NCI-H460 (cell line): ENCODE results near the gene U2AF1. TPM values are rescaled to one million over a fixed set of nuclear protein-coding genes. Genes with fewer than 3 reads are reported as not detected.
"Not testable (repeated sequence)": the region's sequence is repeated elsewhere in the genome, so short reads cannot be mapped to it uniquely, and the experiment has no call there.

Source experiments
- DNase-seq: peaks from one replicate; pipeline ENCODE4 v3.0.0-alpha.2; 2016; ENCODE audit warnings: low read depth; ENCODE audit errors: extremely low read depth
- polyA plus RNA-seq: library from polyadenylated mRNA; depleted of rRNA; stranded (reverse); fragments of >200 nt; gene quantifications from 2 replicates; pipeline ENCODE4 v1.2.3, GENCODE V29; 2014; cell fraction: nucleus; rRNA removed
- total RNA-seq: library from RNA; depleted of rRNA; stranded (reverse); fragments of >200 nt; shearing (Covaris generic); gene quantifications from 2 replicates; pipeline ENCODE4 v1.2.3, GENCODE V29; 2014; rRNA removed

The U2AF1 gene
- total RNA-seq = 23.2 and 26.8 TPM in 2 replicates
- polyA plus RNA-seq = 27.4 and 38.6 TPM in 2 replicates

GRCh38 chr21:43106965-43107793 lies at the start of gene U2AF1:
Gene U2AF1, minus strand, starts transcription at chr21:43107570. Its CDS starts 76 bp downstream, at chr21:43107494.
- not testable (repeated sequence) for DNase-seq

GRCh38 chr21:43153601-43154000 lies 46.2 kb upstream of the U2AF1 start:
- DNase-seq = not testable (repeated sequence)

- DNase-seq = not testable (repeated sequence)
These were observed 42.0 kb upstream of the U2AF1 start for GRCh38 chr21:43149344-43149743.

- DNase-seq = not testable (repeated sequence)
These were observed 40.6 kb upstream of the U2AF1 start for GRCh38 chr21:43147999-43148398.

GRCh38 chr21:43146637-43147036 lies 39.3 kb upstream of the U2AF1 start:
- not testable (repeated sequence) for DNase-seq

- not testable (repeated sequence) for DNase-seq
These were observed 34.0 kb upstream of the U2AF1 start for GRCh38 chr21:43141407-43141806.

GRCh38 chr21:43138944-43139343 lies 31.6 kb upstream of the U2AF1 start:
- not testable (repeated sequence) for DNase-seq

- DNase-seq = not testable (repeated sequence)
These were observed 27.1 kb upstream of the U2AF1 start for GRCh38 chr21:43134520-43134919.

- DNase-seq = not testable (repeated sequence)
These were observed 22.7 kb upstream of the U2AF1 start for GRCh38 chr21:43130094-43130493.

GRCh38 chr21:43115956-43116355 lies 8.6 kb upstream of the U2AF1 start:
- DNase-seq = not testable (repeated sequence)

- not testable (repeated sequence) for DNase-seq
These were observed 7.1 kb upstream of the U2AF1 start for GRCh38 chr21:43114483-43114882.

GRCh38 chr21:43109006-43109405 lies 1.6 kb upstream of the U2AF1 start:
- DNase-seq = not testable (repeated sequence)

- not testable (repeated sequence) for DNase-seq
These were observed 807 bp upstream of the U2AF1 start for GRCh38 chr21:43108177-43108576.

- DNase-seq = not testable (repeated sequence)
These were observed 396 bp upstream of the U2AF1 start for GRCh38 chr21:43107794-43108137.

- not testable (repeated sequence) for DNase-seq
These were observed 2.7 kb downstream of the U2AF1 start for GRCh38 chr21:43104642-43105041.

GRCh38 chr21:43102281-43102680 lies 5.1 kb downstream of the U2AF1 start:
- not testable (repeated sequence) for DNase-seq

GRCh38 chr21:43101676-43102075 lies 5.7 kb downstream of the U2AF1 start:
- DNase-seq = not testable (repeated sequence)

GRCh38 chr21:43101000-43101399 lies 6.4 kb downstream of the U2AF1 start:
- not testable (repeated sequence) for DNase-seq

GRCh38 chr21:43091979-43092614 lies 15.3 kb downstream of the U2AF1 start:
- DNase-seq = not testable (repeated sequence)

GRCh38 chr21:43090947-43091346 lies 16.4 kb downstream of the U2AF1 start:
- DNase-seq = not testable (repeated sequence)

GRCh38 chr21:43089463-43089862 lies 17.9 kb downstream of the U2AF1 start:
- not testable (repeated sequence) for DNase-seq
